HG03378 (cell line): ENCODE data around the gene CACNA1I.

Experiments
- ATAC-seq: cut with Tn5 transposase; IDR thresholded peaks from one replicate; pipeline ENCODE4 v1.9.1; 2021; ENCODE audit warnings: mild to moderate bottlenecking, moderate library complexity; ENCODE audit not compliant: unreplicated experiment

Gene CACNA1I

GRCh38 chr22:39595622-39596172, 25.1 kb downstream of the CACNA1I start:
- no peak for ATAC-seq

- ATAC-seq = no peak
Measured at GRCh38 chr22:39596601-39597000, 26.0 kb downstream of the CACNA1I start.

- no peak for ATAC-seq
Measured at GRCh38 chr22:39597236-39597869, 26.8 kb downstream of the CACNA1I start.

GRCh38 chr22:39598017-39598965, 27.7 kb downstream of the CACNA1I start:
- no peak for ATAC-seq

GRCh38 chr22:39600491-39601179, 30.1 kb downstream of the CACNA1I start:
- no peak for ATAC-seq

GRCh38 chr22:39601180-39601535, 30.6 kb downstream of the CACNA1I start:
- no peak for ATAC-seq

- no peak for ATAC-seq
Measured at GRCh38 chr22:39603345-39603744, 32.8 kb downstream of the CACNA1I start.

- no peak for ATAC-seq
Measured at GRCh38 chr22:39610246-39610645, 39.7 kb downstream of the CACNA1I start.

- no peak for ATAC-seq
Measured at GRCh38 chr22:39610766-39611165, 40.2 kb downstream of the CACNA1I start.

- ATAC-seq = no peak
Measured at GRCh38 chr22:39611360-39611759, 40.8 kb downstream of the CACNA1I start.

- no peak for ATAC-seq
Measured at GRCh38 chr22:39612811-39613548, 42.4 kb downstream of the CACNA1I start.

GRCh38 chr22:39613549-39613921, 43.0 kb downstream of the CACNA1I start:
- no peak for ATAC-seq

- no peak for ATAC-seq
Measured at GRCh38 chr22:39614442-39614841, 43.9 kb downstream of the CACNA1I start.

GRCh38 chr22:39616051-39616450, 45.5 kb downstream of the CACNA1I start:
- ATAC-seq = no peak

GRCh38 chr22:39616781-39617180, 46.2 kb downstream of the CACNA1I start:
- ATAC-seq = no peak

GRCh38 chr22:39617342-39617741, 46.8 kb downstream of the CACNA1I start:
- ATAC-seq = no peak

- no peak for ATAC-seq
Measured at GRCh38 chr22:39617970-39618757, 47.6 kb downstream of the CACNA1I start.

- no peak for ATAC-seq
Measured at GRCh38 chr22:39618996-39619530, 48.5 kb downstream of the CACNA1I start.

GRCh38 chr22:39620924-39621690, 50.6 kb downstream of the CACNA1I start:
- ATAC-seq = no peak
